CD4-positive, alpha-beta T cell treated with Interleukin-6 at 100 ng/mL for 8 hours (primary cell): ENCODE measurements around the gene KLF2.
A peak's percentile ranks its signal among the peaks of the same experiment; 100 is the strongest.

ENCODE experiments used
- DNase-seq: peaks from one replicate; pipeline ENCODE4 v3.0.0-alpha.2; 2020; ENCODE audit warnings: mixed read lengths, low spot score

KLF2 gene

DNA sequence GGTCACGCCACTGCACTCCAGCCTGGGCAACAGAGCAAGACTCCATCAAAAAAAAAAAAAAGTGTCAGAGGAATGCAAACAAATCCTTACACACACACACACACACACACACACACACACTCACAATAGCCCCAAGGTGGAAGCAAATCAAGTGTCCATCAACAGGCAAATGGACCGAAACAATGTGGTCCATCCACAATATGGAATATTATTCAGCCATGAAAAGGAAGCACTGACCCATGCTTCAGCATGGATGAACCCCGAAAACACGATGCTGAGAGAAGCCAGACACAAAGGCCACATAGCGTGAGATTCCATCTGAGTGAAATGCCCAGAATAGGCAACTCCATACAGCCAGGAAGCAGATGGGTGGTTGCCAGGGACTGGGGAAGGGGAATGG, 16.5 kb upstream of the KLF2 start:
- DNase-seq: no peak

GRCh38 chr19:16309643-16310042, 15.0 kb upstream of the KLF2 start:
- no peak for DNase-seq

- DNase-seq: no peak
These were observed 8.7 kb upstream of the KLF2 start for GRCh38 chr19:16315825-16316505.

- DNase-seq: no peak
These were observed 8.1 kb upstream of the KLF2 start for GRCh38 chr19:16316506-16316882.

DNA sequence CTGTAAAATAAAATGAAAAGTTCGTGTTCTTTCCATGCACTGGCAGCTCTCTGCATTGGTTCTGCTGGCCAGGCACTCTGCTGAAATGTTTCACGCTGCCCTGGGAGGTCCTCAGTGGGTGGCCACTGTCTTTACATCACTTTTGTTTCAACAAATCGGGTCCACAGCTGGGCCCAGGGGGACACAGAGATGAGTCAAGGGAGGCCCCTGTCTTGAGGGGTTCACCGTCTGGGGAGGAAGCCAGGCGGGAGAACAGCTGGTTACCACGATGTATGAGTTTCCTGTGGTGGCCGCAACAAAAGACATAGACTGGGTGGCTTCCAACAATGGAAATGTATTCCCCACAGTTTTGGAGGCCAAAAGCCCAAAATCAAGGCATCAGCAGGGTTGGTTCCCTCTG, 5.1 kb upstream of the KLF2 start:
- DNase-seq: peak; percentile 29

GRCh38 chr19:16320987-16321386, 3.6 kb upstream of the KLF2 start:
- no peak for DNase-seq

DNA sequence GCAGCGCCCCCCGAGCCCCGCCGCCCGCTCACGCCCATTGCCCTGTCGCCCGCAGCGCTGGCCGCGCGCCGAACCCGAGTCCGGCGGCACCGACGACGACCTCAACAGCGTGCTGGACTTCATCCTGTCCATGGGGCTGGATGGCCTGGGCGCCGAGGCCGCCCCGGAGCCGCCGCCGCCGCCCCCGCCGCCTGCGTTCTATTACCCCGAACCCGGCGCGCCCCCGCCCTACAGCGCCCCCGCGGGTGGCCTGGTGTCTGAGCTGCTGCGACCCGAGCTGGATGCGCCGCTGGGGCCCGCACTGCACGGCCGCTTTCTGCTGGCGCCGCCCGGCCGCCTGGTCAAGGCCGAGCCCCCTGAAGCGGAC, 518 bp downstream of the KLF2 start:
- DNase-seq: peak; percentile 41

DNA sequence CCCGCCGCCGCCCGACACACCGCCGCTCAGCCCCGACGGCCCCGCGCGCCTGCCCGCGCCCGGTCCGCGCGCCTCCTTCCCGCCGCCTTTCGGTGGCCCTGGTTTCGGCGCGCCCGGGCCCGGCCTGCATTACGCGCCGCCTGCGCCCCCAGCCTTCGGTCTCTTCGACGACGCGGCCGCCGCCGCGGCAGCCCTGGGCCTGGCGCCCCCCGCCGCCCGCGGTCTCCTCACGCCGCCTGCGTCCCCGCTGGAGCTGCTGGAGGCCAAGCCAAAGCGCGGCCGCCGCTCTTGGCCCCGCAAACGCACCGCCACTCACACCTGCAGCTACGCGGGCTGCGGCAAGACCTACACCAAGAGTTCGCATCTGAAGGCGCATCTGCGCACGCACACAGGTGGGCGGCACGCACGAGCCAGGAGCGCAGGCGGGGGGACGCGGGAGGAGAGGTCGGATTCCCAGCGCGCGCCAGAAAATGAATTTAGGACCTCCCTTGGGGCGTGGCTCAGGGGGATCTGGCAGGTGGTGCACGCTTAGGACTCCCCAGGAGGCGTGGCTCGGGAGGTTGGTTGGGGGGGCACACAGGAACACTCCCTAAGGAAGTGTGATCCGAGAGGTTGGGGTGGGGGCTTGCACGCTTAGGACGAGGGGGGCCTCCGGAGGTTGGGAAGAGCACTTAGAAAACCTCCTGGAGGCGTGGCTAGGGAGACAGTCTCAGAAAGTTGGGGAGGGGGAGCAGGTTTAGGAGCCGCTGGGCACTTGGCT, 1.2 kb downstream of the KLF2 start:
- DNase-seq: peak; percentile 71

- DNase-seq: peak; percentile 61
These were observed 2.0 kb downstream of the KLF2 start for GRCh38 chr19:16326401-16327168.

- DNase-seq: no peak
These were observed 2.5 kb downstream of the KLF2 start for GRCh38 chr19:16327169-16327475.

DNA sequence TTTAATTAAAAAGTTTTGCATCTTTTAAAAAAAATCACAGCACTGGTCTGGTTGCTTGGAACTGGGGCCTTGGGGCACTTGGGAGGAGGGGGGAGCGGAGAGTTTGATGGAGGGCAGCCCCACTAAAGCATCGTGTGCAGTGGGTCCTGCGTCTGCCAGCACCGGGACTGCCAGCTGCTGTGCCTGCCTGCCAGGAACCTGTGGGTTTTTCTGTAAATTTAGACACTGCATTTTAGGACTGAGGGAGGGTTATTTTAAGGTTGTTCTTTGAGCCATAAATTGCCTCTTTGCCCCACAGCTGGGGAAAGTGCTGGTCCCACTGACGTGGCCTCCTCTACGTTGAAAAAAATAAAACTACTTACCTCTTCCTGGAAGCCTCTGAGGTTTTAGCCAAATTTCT, 2.9 kb downstream of the KLF2 start:
- DNase-seq: peak; percentile 31

- peak; percentile 54 for DNase-seq
These were observed 3.5 kb downstream of the KLF2 start for GRCh38 chr19:16327911-16328823.

- peak; percentile 53 for DNase-seq
These were observed 4.3 kb downstream of the KLF2 start for GRCh38 chr19:16328824-16329482.

DNA sequence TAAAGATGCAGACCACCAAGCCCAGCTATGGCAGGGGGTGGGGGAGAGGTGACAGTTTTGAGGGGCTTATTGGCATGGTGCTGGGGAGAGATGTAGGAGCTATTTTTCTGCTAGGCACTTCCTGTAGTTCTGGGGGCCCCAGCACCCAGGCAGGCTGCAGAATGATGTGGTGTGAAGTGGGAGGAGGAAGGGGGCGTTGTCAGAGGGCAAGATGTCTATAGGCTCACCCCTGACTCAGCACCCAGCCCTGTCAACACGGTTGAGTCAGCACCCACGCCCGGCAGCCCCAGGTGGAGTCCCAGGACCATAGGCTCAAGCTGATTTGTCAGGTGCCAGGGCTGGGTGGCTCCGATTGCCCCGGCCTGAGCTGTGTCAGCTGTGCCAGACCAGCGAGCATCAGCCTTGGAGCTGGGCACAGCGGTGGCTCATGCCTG, 5.8 kb downstream of the KLF2 start:
- peak; percentile 95 for DNase-seq

DNA sequence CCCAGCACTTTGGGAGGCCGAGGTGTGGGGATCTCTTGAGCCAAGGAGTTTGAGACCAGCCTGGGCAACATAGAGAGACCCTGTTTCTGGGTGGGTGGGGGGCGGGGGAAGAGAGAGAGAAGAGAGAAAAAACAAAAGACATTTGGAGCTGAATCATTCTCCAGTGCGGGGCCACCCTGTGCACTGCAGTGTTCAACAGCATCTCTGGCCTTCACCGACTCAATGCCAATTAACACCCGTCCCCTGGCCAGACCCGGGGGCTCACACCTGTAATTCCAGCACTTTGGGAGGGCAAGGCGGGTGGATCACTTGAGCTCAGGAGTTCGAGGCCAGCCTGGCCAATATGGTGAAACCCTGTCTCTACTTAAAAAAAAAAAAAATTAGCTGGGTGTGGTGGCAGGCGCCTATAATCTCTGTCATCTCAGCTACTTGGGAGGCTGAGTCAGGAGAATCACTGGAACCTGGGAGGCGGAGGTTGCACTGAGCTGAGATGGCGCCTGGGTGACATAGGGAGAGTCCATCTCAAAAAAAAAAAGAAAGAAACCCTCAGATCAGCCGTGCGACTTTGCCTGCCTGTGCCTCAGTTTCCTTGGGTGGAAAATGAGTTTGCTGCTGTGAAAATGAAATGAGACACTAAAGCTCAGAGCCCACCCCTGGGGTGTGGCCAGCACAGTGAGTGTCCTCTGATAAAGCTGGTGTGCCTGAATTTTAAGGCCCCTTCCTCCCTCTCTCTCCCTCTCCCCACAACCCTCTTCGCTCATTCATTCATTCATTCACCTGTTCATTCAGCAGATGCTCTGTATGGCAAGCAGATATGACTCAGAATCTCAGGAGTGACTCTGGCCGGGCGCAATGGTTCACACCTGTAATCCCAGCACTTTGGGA, 6.4 kb downstream of the KLF2 start:
- DNase-seq: peak; percentile 34

- DNase-seq: no peak
These were observed 8.5 kb downstream of the KLF2 start for GRCh38 chr19:16333001-16333586.

- no peak for DNase-seq
These were observed 9.8 kb downstream of the KLF2 start for GRCh38 chr19:16334411-16334810.

DNA sequence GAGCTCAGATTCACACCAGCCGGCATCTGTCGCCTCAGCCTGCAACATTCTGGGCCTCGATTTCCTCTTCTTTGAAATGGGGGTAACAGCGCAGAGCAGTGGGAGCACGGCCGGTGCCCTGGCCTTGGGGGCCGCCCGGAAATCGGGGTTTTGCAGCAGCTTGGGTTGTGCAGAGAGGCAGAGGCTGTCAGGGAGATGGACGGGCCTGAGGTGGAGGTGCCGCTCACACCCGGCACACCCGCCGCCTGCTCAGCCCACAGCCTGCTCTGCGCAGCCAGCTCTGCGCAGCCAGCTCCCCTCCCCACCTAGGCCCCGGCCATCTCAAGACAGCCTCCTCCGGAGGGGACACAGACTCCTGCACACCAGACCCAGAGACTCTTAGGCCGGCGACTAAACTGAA, 10.6 kb downstream of the KLF2 start:
- DNase-seq: no peak

DNA sequence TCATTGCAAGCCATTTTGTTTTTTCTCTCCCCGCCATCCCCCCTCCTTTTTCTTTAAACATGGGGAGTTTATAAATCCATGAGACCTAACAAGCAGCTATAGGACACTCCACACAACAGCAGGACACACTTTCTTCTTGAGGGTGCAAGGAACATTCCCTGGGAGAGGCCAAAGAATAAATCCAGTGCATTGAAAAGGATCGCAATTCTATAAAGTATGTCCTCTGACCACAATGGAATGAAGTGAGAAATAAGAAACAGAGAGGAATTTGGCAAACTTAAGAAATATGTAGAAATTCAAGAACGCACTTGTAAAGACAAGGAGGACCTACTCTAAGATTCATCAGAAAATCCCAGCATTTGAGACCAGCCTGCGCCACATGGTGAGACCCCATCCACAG, 11.9 kb downstream of the KLF2 start:
- no peak for DNase-seq

GRCh38 chr19:16337809-16338469, 13.3 kb downstream of the KLF2 start:
- no peak for DNase-seq
